OCI-LY3 (cell line): ENCODE data around the gene PAXIP1.

ENCODE experiments used
- CTCF ChIP-seq: fragments of 200-600, 300-600 bp; sonication (generic); IDR thresholded peaks from 2 replicates; pipeline ENCODE4 v1.5.1; 2014; ENCODE audit warnings: antibody characterized with exemption, low read length, low read depth
- EZH2phosphoT487 ChIP-seq: fragments of 200-600 bp; shearing (Covaris generic); IDR thresholded peaks from 2 replicates; pipeline ENCODE4 v1.6.1; 2018; ENCODE audit warnings: antibody characterized with exemption, mixed run types, low read depth

- TF ChIP-seq EZH2phosphoT487, result no peak
- TF ChIP-seq CTCF, result no peak
Observed at GRCh38 chr7:154906201-154906600, 96.7 kb downstream of the PAXIP1 start.
